HUDEP-2 (cell line): ENCODE data around the gene ABLIM1.

ENCODE experiments used
- DNase-seq, 76 experiments: peaks; one replicate each; lab custom pipeline; 2025; ENCODE audit not compliant: unreplicated experiment in 76 of 76; lab: John Stamatoyannopoulos, UW

The ABLIM1 gene

GRCh38 chr10:114499630-114500190, 158.4 kb downstream of the ABLIM1 start:
- no peak for DNase-seq

DNA sequence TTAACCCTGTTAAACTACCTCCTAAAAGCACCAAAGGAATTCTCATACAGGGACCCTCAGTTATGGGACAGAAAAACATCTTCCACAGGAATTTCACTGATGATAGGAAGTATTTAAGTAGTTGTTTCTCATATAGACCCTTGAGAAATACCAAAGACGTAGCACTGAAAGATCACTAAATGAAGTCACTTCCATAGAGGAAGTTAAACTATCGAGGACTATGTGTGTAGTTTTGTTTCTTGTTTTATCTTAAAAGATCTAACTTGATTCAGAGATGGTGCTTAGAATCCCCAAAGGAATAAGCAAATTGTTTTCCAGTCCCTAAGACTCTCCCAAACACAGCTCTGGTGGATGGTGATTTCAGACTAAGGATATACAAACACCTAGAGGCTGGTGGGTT, 159.0 kb downstream of the ABLIM1 start:
- no peak for DNase-seq

- no peak for DNase-seq
Measured at GRCh38 chr10:114498413-114499111, 159.5 kb downstream of the ABLIM1 start.

DNA sequence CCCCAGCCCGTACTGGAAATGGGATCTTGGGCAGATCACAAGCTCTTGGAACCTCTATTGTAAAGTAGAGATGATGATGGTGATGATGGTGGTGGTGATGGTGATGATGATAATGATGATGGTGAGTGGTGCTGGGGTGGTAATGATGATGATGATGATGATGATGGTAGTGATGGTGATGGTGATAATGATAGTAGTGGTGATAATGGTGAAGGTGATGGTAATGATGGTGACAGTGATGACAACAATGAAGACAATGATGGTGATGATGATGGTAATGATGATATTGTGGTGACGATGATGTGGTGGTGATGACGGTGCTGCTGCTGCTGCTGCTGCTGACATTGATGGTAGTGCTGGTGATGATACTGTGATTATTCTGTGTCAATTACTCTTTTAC, 162.8 kb downstream of the ABLIM1 start:
- no peak for DNase-seq

- no peak for DNase-seq
Measured at GRCh38 chr10:114492351-114493037, 165.6 kb downstream of the ABLIM1 start.

DNA sequence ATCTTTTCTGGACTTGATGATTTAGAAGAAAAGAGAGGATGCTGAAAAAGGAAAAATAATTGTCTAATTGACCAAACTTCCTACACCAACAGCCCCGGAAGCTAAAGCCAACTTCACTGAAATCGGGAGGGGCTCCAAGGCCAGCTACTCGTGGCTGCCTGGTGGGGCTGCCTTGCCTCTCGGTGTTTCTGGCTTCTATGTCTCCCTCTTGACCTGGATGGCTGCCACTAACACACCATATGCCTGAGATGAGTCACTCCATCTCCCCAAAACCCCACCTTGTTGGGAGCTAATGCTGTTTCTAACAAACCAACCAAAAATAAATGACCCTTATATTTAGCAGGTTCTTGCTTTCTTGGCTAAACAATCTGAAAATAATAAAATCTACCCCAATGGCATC, 166.1 kb downstream of the ABLIM1 start:
- DNase-seq: no peak

DNA sequence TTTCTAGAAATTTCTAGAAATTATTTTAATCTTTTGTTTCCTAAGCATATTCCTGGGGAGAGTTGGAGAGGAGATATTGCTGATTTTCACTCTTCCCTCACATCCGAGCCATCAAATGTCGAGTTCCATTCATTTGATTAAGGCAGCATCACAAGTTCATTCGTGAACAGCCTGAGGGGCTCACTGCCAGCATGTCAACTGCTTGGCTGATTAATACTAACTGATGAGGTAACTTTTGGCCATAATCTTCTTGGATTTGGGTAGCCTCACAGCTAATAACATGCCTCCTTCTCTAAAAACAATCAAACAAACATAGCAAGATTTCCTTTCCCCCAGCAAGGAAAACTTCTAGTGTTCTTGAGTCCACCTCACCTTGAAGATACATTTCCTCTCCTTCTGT, 166.7 kb downstream of the ABLIM1 start:
- no peak for DNase-seq

DNA sequence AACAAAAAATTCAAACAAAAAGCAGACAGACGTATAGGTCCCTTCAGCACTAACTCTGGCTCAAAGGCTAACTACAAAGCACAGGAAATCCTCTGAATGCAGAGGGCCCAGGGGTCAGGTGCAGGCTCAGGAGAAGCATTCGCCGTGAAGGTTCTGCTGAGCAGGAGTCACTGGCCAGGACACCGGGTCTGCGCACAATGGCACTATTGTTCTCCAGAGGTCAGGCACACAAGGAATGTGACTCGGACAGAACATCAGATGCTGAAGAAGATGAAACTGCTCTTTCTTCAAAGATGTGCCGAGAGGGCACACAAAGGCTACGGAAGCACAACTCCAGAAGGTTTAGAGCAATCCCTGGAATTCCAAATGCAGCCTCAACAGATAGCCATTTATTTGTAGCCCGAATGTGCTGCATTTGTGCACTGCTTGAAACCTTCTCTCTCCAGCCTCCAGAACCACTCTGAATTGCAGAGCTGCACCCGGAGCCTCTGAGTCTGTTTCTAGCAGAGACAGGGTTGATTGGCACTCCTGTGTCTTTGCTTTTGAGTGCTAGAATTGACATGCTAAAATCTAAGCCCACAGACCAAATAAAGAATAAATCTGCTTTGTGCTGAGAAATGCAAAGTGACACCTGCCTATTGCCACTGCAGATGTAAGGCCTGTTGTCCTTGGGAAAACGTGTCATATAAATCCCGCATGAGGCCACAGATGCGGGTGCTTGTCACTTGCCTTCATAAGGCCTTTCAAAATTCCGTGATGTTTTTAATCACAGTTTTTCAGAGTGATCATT, 168.4 kb downstream of the ABLIM1 start:
- DNase-seq: no peak

GRCh38 chr10:114487815-114488536, 170.1 kb downstream of the ABLIM1 start:
- DNase-seq: no peak

DNA sequence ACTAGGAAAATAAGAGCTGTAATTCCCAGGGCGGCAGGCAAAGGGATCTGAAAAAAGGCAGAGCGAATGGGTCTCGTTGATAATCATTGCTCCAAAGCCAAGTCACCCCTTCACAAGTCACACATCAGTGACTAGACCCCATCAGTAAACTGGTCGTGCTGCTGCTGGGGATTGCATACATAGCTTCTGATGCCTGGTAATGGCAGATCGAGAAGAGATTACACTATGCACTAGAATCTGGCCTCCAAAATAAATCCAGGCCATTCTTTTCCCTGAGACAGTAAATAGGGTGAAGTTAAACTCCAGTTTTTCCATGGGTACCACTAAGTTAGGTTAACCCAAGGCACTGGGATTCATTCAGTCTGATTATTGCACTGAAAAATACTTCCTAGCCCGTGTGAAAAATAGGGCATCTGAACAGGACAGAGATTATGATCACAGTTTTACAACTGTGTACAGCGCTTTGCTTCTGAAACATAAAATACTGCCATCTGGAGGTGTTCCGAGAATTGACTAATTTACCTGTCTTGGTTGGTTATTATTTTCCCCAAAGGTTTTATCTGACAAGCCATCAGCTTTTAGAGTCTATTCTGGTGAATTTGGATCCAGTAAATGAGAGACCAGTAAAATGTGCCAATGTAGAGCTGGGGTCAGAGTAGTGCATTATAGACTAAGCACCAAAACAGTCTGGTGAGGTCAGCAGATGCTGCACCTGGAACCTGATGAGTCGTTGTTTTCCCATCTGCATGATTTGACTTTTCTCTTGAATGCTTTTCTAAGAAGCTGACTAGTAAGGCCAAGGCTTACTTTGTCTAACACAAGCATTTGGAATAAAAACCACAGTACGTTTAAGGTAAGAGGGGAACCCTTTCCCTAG, 170.9 kb downstream of the ABLIM1 start:
- DNase-seq: no peak

- no peak for DNase-seq
Measured at GRCh38 chr10:114485696-114486400, 172.2 kb downstream of the ABLIM1 start.

GRCh38 chr10:114483575-114483974, 174.5 kb downstream of the ABLIM1 start:
- no peak for DNase-seq

GRCh38 chr10:114482480-114483304, 175.4 kb downstream of the ABLIM1 start:
- no peak for DNase-seq

GRCh38 chr10:114481055-114481454, 177.0 kb downstream of the ABLIM1 start:
- DNase-seq: no peak

- no peak for DNase-seq
Measured at GRCh38 chr10:114479836-114480235, 178.2 kb downstream of the ABLIM1 start.

DNA sequence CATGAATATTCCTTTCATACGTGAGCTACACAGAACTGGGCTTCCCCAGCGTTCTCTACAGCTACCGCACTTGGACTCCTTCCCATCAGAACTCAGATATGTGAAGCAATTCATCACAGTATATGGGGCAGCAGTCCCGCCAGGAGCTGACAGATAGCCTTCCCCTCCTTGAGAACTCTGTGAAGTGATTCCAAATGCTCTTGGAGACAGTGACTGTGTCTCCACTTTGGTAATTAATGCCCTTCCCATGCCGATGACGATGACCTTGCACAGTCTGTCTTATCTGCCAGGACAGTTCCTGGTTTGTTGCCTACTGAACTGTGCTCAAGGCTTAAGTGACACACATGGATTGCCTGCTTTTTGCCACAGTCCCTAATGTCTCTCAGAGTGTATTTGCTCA, 178.8 kb downstream of the ABLIM1 start:
- DNase-seq: no peak

- no peak for DNase-seq
Measured at GRCh38 chr10:114478281-114478680, 179.8 kb downstream of the ABLIM1 start.

GRCh38 chr10:114477285-114477684, 180.8 kb downstream of the ABLIM1 start:
- no peak for DNase-seq
